GM21423 (cell line): ENCODE results near the gene DDO.
"Not testable (repeated sequence)": the region's sequence is repeated elsewhere in the genome, so short reads cannot be mapped to it uniquely, and the experiment has no call there.

ENCODE experiments used
- ATAC-seq: cut with Tn5 transposase; IDR thresholded peaks from one replicate; pipeline ENCODE4 v1.9.1; 2021; ENCODE audit warnings: mild to moderate bottlenecking, moderate library complexity; ENCODE audit not compliant: unreplicated experiment

Gene DDO

GRCh38 chr6:110415086-110415916 lies at the start of gene DDO:
Gene DDO, minus strand, starts transcription at chr6:110415575. Its CDS starts 2,113 bp downstream, at chr6:110413462.
- no peak for ATAC-seq

GRCh38 chr6:110462884-110463481 lies 47.6 kb upstream of the DDO start:
- no peak for ATAC-seq

GRCh38 chr6:110461376-110461775 lies 46.0 kb upstream of the DDO start:
- no peak for ATAC-seq

GRCh38 chr6:110459137-110459536 lies 43.8 kb upstream of the DDO start:
- ATAC-seq = no peak

- no peak for ATAC-seq
Measured at GRCh38 chr6:110458476-110458875, 43.1 kb upstream of the DDO start.

GRCh38 chr6:110457567-110458175 lies 42.3 kb upstream of the DDO start:
- ATAC-seq = not testable (repeated sequence)

GRCh38 chr6:110456694-110457093 lies 41.3 kb upstream of the DDO start:
- ATAC-seq = no peak

- ATAC-seq = no peak
Measured at GRCh38 chr6:110449541-110449895, 34.1 kb upstream of the DDO start.

- no peak for ATAC-seq
Measured at GRCh38 chr6:110448846-110449540, 33.6 kb upstream of the DDO start.

- ATAC-seq = no peak
Measured at GRCh38 chr6:110447761-110448160, 32.4 kb upstream of the DDO start.

- ATAC-seq = no peak
Measured at GRCh38 chr6:110446405-110446804, 31.0 kb upstream of the DDO start.

GRCh38 chr6:110440026-110440425 lies 24.7 kb upstream of the DDO start:
- ATAC-seq = no peak

GRCh38 chr6:110439356-110439755 lies 24.0 kb upstream of the DDO start:
- no peak for ATAC-seq

- ATAC-seq = no peak
Measured at GRCh38 chr6:110434961-110435602, 19.7 kb upstream of the DDO start.

- ATAC-seq = no peak
Measured at GRCh38 chr6:110432285-110432900, 17.0 kb upstream of the DDO start.

GRCh38 chr6:110430741-110431140 lies 15.4 kb upstream of the DDO start:
- ATAC-seq = no peak

GRCh38 chr6:110430236-110430635 lies 14.9 kb upstream of the DDO start:
- ATAC-seq = no peak

GRCh38 chr6:110428153-110428552 lies 12.8 kb upstream of the DDO start:
- ATAC-seq = no peak

GRCh38 chr6:110425816-110426215 lies 10.4 kb upstream of the DDO start:
- ATAC-seq = no peak

GRCh38 chr6:110422444-110422822 lies 7.1 kb upstream of the DDO start:
- no peak for ATAC-seq
